Measurements from ENCODE around the gene CYB5A. TPM values are rescaled to one million over a fixed set of nuclear protein-coding genes. Genes with fewer than 3 reads are reported as not detected.

Gene CYB5A
- total RNA-seq, 4 donors from 2014 or later: 21.4 to 29.4 (median 23.4) TPM

DNA sequence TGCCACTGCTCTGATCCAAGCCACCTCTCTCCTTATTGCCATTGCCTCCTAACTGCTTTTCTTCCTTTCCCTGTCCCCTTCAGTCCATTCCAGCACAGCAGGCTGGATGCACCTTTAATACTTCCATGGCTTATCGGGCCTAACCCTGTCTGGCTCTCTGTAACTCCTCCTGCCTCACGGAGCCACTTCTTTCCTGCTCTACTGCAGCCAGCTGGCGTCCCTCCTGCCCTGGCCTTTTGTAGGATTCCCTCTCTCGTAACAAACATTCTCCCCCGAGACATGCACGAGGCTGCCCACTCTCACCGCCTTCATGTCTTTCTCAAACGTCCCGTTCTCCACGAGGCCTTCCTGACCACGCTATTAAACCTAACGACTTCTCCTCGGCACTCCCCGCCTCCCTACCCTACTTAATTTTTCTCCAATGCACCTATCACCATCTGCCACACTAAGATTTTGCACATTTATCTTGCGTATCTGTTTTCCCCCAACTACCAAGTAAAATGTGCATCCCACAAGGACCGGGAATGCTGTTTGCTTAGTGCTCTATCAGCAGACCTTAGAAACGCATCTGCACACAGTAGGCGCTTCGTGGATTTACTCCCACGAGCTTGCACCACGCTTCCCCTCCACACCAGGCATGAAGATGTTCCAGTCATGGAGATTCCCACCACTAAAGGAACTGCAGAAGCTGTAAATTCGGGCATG lies 23.1 kb upstream of the CYB5A start:
- in situ Hi-C loops (cut with MboI; ENCODE audit: low sequenced_read_pairs in 4 of 4): no loop called here
- Histone ChIP-seq H3K9me3 (no peaks in the 10 kb centered on the region), H3K4me3 (no peak overlapping the region), H3K36me3 (no peaks in the 10 kb centered on the region), H3K27me3 (no peaks in the 10 kb centered on the region), H3K4me1 (no peaks in the 10 kb centered on the region), H3K27ac (no peak overlapping the region)
- ATAC-seq (no peak), DNase-seq (no peak)
- no peak for TF ChIP-seq POLR2A (IDR thresholded peaks at IDR 0.05)
- TF ChIP-seq CTCF (IDR thresholded peaks at IDR 0.05 in 4 of 5, conservative IDR thresholded peaks at IDR 0.05 in 1 of 5): no peak
- intact Hi-C loops (cut with DNase I; ENCODE audit: low total_unique reads): no loop called here

DNA sequence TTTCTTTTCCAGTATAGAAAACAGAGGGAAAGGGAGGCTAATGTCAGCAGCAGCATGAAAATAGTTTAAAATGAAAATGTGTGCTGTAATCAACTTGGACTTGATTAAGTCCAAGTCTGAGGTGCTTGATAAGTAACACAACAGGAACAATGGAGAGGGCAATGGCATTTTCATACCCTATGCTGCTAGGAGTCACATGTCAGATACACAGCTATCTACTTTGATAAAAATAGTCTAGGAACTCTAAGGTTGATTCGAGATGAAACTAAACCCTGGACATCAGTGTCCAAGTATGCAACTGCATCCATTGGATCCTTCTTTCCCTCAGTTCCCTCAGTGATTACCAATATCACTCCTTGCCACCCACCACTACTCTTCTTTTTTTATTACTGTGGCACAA lies 19.2 kb upstream of the CYB5A start:
- no peak overlapping the region for H3K27ac ChIP-seq
- H3K4me3 ChIP-seq: no peak overlapping the region
- DNase-seq (no peak), ATAC-seq (no peak)
- TF ChIP-seq CTCF (IDR thresholded peaks at IDR 0.05 in 4 of 5, conservative IDR thresholded peaks at IDR 0.05 in 1 of 5) (no peak), POLR2A (IDR thresholded peaks at IDR 0.05) (no peak)
- no peaks in the 10 kb centered on the region for H3K9me3 ChIP-seq
- no peaks in the 10 kb centered on the region for H3K36me3 ChIP-seq
- in situ Hi-C loops (cut with MboI; ENCODE audit: low sequenced_read_pairs in 4 of 4): no loop called here
- H3K4me1 ChIP-seq: no peaks in the 10 kb centered on the region
- H3K27me3 ChIP-seq: no peaks in the 10 kb centered on the region
- intact Hi-C loops (cut with DNase I; ENCODE audit: low total_unique reads): no loop called here

GRCh38 chr18:74310411-74310810 lies 18.6 kb upstream of the CYB5A start:
- intact Hi-C loops (cut with DNase I; ENCODE audit: low total_unique reads): no loop called here
- no peak for DNase-seq

DNA sequence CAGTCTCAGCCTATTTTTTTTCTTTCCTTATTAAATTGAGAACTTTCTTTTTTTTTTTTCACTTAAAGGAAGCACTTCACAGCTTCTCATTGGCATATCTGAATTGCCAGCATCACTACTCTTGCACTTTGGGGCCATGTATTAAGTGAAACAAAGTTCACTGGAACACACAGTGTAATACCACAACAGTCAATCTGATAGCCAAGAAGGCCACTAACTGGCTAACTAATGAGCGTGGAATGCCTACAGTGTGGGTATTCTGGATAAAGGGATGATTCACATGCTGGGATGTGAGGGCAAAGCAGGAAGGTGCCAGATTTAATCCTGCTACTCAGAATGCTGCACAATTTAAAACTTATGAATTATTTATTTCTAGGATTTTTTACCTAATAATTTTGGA lies 12.2 kb upstream of the CYB5A start:
- ATAC-seq: no peak
- Histone ChIP-seq H3K9me3 (no peaks in the 10 kb centered on the region), H3K4me1 (no peaks in the 10 kb centered on the region), H3K36me3 (no peaks in the 10 kb centered on the region), H3K27ac (no peak overlapping the region), H3K4me3 (no peak overlapping the region), H3K27me3 (no peaks in the 10 kb centered on the region)
- in situ Hi-C loops (cut with MboI; ENCODE audit: low sequenced_read_pairs in 4 of 4) (no loop called here), intact Hi-C loops (cut with DNase I; ENCODE audit: low total_unique reads) (no loop called here)
- DNase-seq: no peak
- TF ChIP-seq CTCF (IDR thresholded peaks at IDR 0.05 in 4 of 5, conservative IDR thresholded peaks at IDR 0.05 in 1 of 5) (no peak), POLR2A (IDR thresholded peaks at IDR 0.05) (no peak)

More at GRCh38 chr18:74310411-74310810, 18.6 kb upstream of the CYB5A start:
- no peaks in the 10 kb centered on the region for H3K9me3 ChIP-seq
- TF ChIP-seq CTCF (IDR thresholded peaks at IDR 0.05 in 4 of 5, conservative IDR thresholded peaks at IDR 0.05 in 1 of 5): no peak
- TF ChIP-seq POLR2A (IDR thresholded peaks at IDR 0.05): no peak
- H3K27ac ChIP-seq: no peak overlapping the region
- H3K4me3 ChIP-seq: no peak overlapping the region
- no peak for ATAC-seq
- no peaks in the 10 kb centered on the region for H3K36me3 ChIP-seq
- in situ Hi-C loops (cut with MboI; ENCODE audit: low sequenced_read_pairs in 4 of 4): no loop called here
- no peaks in the 10 kb centered on the region for H3K4me1 ChIP-seq
- H3K27me3 ChIP-seq: no peaks in the 10 kb centered on the region

GRCh38 chr18:74303306-74303705 lies 11.5 kb upstream of the CYB5A start:
- Histone ChIP-seq H3K9me3 (no peaks in the 10 kb centered on the region), H3K4me3 (no peak overlapping the region), H3K36me3 (no peaks in the 10 kb centered on the region), H3K27ac (no peak overlapping the region), H3K4me1 (no peaks in the 10 kb centered on the region), H3K27me3 (no peaks in the 10 kb centered on the region)
- ATAC-seq (no peak), DNase-seq (no peak)
- TF ChIP-seq POLR2A (IDR thresholded peaks at IDR 0.05): no peak
- intact Hi-C loops (cut with DNase I; ENCODE audit: low total_unique reads) (no loop called here), in situ Hi-C loops (cut with MboI; ENCODE audit: low sequenced_read_pairs in 4 of 4) (no loop called here)

All from gastrocnemius medialis (tissue), 4 donors.